ENCODE results near the gene TRIM7.
A peak's percentile ranks its signal among the peaks of the same experiment; 100 is the strongest.
"Not testable (repeated sequence)": the region's sequence is repeated elsewhere in the genome, so short reads cannot be mapped to it uniquely, and the experiment has no call there.

Gene TRIM7

DNA sequence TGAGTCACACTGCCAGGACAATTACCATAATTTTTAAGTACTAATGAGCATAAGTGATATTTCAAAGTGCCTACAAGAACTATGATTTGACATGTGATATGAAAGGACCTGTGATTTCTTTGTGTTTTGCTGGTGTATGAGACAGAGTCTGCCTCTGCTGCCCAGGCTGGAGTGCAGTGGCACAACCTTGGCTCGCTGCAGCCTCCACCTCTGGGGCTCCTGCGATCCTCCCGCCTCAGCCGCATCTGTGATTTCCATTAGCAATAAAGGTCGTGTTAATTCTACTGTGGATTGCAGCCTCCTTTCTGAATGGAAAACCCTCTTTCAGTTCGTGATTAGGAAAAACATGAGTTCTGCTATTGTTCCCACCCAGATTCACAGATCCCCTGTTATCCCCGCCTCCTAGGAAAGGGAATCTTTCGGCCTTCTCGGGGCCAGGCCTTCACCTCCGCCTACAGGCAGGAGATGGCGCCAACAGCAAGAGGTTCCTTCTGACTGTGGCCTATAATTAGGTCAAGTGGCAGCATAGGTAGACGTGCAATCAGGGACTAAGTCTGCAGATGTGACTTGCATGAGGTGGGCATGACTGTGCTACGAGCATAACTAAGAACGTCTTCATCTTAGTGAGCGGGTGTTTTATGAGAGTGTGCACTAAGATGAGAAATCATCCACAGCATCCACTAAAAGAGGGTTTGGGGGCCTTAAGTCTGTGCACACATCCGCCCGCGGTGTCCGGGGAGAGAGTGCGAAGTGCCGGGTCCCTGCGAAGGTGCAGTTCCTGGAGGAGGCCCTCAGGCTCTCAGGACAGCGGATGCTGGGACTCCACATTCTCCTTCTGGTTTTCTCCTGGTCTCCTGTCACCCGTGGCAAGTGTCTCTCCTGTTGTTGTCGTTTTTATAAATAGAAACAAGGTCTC is 23.1 kb downstream of the TRIM7 start:
- Histone ChIP-seq H2BK12ac (ENCODE audit: low read length in 2 of 2) (no peak overlapping the region), H3K4me1 (ENCODE audit: control insufficient read depth, insufficient read depth, low read depth, low read length) (no peaks in the 10 kb centered on the region), H2AFZ (ENCODE audit: low read depth, low read length) (no peak overlapping the region), H3K4me2 (ENCODE audit: low read length, poor library complexity, severe bottlenecking) (no peak overlapping the region), H3K14ac (ENCODE audit: low read length in 2 of 2) (no peak overlapping the region), H3K9me3 (ENCODE audit: control insufficient read depth, low read length) (no peaks in the 10 kb centered on the region), H3K23ac (ENCODE audit: low read length in 2 of 2) (no peak overlapping the region), H3K4me3 (ENCODE audit: insufficient read depth in 1 of 2, low read depth in 1 of 2, low read length in 2 of 2) (no peak overlapping the region), H2BK15ac (ENCODE audit: low read depth, poor library complexity, severe bottlenecking) (no peak overlapping the region), H2AK5ac (ENCODE audit: low read length, severe bottlenecking) (no peak overlapping the region), H3K27me3 (ENCODE audit: control insufficient read depth in 1 of 2, insufficient read depth in 1 of 2, low read length in 2 of 2) (peaks cover 3 to 13% of the 10 kb centered on the region in 2 experiments), H3K36me3 (ENCODE audit: control insufficient read depth in 1 of 2, insufficient read depth in 2 of 2, low read depth in 1 of 2, low read length in 2 of 2) (no peaks in the 10 kb centered on the region), H4K8ac (ENCODE audit: low read length) (no peak overlapping the region), H3K79me1 (replicated peaks; ENCODE audit: low read length, poor library complexity, severe bottlenecking) (no peaks in the 10 kb centered on the region), H2BK120ac (ENCODE audit: low read depth, low read length) (no peak overlapping the region), H3K4ac (ENCODE audit: low read depth in 1 of 2, low read length in 2 of 2) (no peak overlapping the region), H4K91ac (ENCODE audit: low read length) (no peak overlapping the region), H3K9ac (ENCODE audit: low read length) (no peak overlapping the region), H2BK5ac (ENCODE audit: low read depth, low read length, poor library complexity, severe bottlenecking) (no peak overlapping the region), H3K27ac (ENCODE audit: low read length, poor library complexity, severe bottlenecking) (no peak overlapping the region), H3K18ac (ENCODE audit: low read depth in 1 of 2, low read length in 2 of 2) (no peak overlapping the region)
- 63% methylated on average over 25 of the region's 25 CpGs for WGBS
- peak; percentile 73 for DNase-seq

DNA sequence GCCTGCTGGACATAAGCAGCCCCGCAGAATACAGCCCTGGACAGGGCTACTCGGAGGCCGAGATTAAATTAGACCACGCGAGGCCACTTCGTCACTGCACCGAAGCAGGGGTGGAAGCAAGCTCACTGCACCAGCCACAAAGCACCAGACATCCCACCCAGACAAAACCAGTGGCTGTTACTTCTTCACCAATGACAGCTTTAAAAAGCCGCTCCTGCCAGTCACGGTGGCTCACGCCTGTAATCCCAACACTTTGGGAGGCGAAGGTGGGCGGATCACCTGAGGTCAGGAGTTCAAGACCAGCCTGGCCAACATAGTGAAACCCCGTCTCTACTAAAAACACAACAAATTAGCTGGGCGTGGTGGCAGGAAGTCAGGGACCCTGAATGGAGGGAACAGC is 27.4 kb downstream of the TRIM7 start:
- H3K27ac ChIP-seq (ENCODE audit: low read length, poor library complexity, severe bottlenecking); H3K18ac ChIP-seq (ENCODE audit: low read depth in 1 of 2, low read length in 2 of 2); H2BK120ac ChIP-seq (ENCODE audit: low read depth, low read length): not testable (repeated sequence)

DNA sequence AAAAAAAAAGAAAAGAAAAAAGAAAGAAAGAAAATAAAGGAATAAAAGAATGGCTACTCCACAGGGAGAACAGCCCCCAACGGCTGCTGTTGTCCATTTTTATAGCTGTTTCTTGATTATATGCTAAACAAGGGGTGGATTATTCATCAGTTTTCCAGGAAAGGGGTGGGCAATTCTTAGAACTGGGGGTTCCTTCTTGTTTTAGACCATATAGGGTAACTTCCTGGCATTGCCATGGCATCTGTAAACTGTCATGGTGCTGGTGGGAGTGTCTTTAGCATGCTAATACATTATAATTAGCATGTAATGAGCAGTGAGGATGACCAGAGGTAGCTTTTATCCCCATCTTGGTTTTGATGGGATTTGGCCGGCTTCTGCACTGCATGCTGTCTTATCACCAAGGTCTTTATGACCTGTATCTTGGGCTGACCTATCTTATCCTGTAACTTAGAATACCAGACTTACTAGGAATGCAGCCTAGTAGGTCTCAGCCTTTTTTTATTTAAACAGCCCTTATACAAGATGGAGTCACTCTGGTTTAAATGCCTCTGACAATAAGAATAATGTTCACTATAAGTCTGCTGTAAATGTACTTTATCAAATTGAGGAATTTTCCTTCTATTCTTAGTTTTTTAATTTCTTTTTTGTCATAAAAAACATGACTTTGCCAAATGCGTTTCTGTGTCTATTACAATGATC is 28.6 kb downstream of the TRIM7 start:
- no peak overlapping the region for H3K4me2 ChIP-seq (ENCODE audit: low read length, poor library complexity, severe bottlenecking)
- H2BK5ac ChIP-seq (ENCODE audit: low read depth, low read length, poor library complexity, severe bottlenecking), result no peak overlapping the region
- no peaks in the 10 kb centered on the region for H3K36me3 ChIP-seq (ENCODE audit: control insufficient read depth in 1 of 2, insufficient read depth in 2 of 2, low read depth in 1 of 2, low read length in 2 of 2)
- 91% methylated on average over 3 of the region's 3 CpGs for WGBS
- no peak overlapping the region for H3K4me3 ChIP-seq (ENCODE audit: insufficient read depth in 1 of 2, low read depth in 1 of 2, low read length in 2 of 2)
- no peak overlapping the region for H3K4ac ChIP-seq (ENCODE audit: low read depth in 1 of 2, low read length in 2 of 2)
- H2AK5ac ChIP-seq (ENCODE audit: low read length, severe bottlenecking), result no peak overlapping the region
- no peak overlapping the region for H4K8ac ChIP-seq (ENCODE audit: low read length)
- H2AFZ ChIP-seq (ENCODE audit: low read depth, low read length), result no peak overlapping the region
- no peak for DNase-seq
- H3K9me3 ChIP-seq (ENCODE audit: control insufficient read depth, low read length), result no peaks in the 10 kb centered on the region
- H3K18ac ChIP-seq (ENCODE audit: low read depth in 1 of 2, low read length in 2 of 2), result no peak overlapping the region
- H3K14ac ChIP-seq (ENCODE audit: low read length in 2 of 2), result no peak overlapping the region
- no peak overlapping the region for H2BK12ac ChIP-seq (ENCODE audit: low read length in 2 of 2)
- H2BK15ac ChIP-seq (ENCODE audit: low read depth, poor library complexity, severe bottlenecking), result no peak overlapping the region
- no peaks in the 10 kb centered on the region for H3K79me1 ChIP-seq (replicated peaks; ENCODE audit: low read length, poor library complexity, severe bottlenecking)
- no peak overlapping the region for H2BK120ac ChIP-seq (ENCODE audit: low read depth, low read length)
- H3K23ac ChIP-seq (ENCODE audit: low read length in 2 of 2), result no peak overlapping the region
- no peak overlapping the region for H3K27ac ChIP-seq (ENCODE audit: low read length, poor library complexity, severe bottlenecking)
- no peak overlapping the region for H4K91ac ChIP-seq (ENCODE audit: low read length)
- H3K9ac ChIP-seq (ENCODE audit: low read length), result no peak overlapping the region
- H3K4me1 ChIP-seq (ENCODE audit: control insufficient read depth, insufficient read depth, low read depth, low read length), result peaks cover 11% of the 10 kb centered on the region
- peaks cover 6 to 15% of the 10 kb centered on the region in 2 experiments for H3K27me3 ChIP-seq (ENCODE audit: control insufficient read depth in 1 of 2, insufficient read depth in 1 of 2, low read length in 2 of 2)

More for the DNA sequence above, 27.4 kb downstream of the TRIM7 start:
- H3K9me3 ChIP-seq (ENCODE audit: control insufficient read depth, low read length); H3K4me1 ChIP-seq (ENCODE audit: control insufficient read depth, insufficient read depth, low read depth, low read length); H3K79me1 ChIP-seq (replicated peaks; ENCODE audit: low read length, poor library complexity, severe bottlenecking); H3K4me2 ChIP-seq (ENCODE audit: low read length, poor library complexity, severe bottlenecking); H2BK12ac ChIP-seq (ENCODE audit: low read length in 2 of 2); H4K91ac ChIP-seq (ENCODE audit: low read length); H3K23ac ChIP-seq (ENCODE audit: low read length in 2 of 2); H2AK5ac ChIP-seq (ENCODE audit: low read length, severe bottlenecking); H3K36me3 ChIP-seq (ENCODE audit: control insufficient read depth in 1 of 2, insufficient read depth in 2 of 2, low read depth in 1 of 2, low read length in 2 of 2); H2AFZ ChIP-seq (ENCODE audit: low read depth, low read length); H2BK5ac ChIP-seq (ENCODE audit: low read depth, low read length, poor library complexity, severe bottlenecking); H3K9ac ChIP-seq (ENCODE audit: low read length); H2BK15ac ChIP-seq (ENCODE audit: low read depth, poor library complexity, severe bottlenecking); H3K4me3 ChIP-seq (ENCODE audit: insufficient read depth in 1 of 2, low read depth in 1 of 2, low read length in 2 of 2); H3K4ac ChIP-seq (ENCODE audit: low read depth in 1 of 2, low read length in 2 of 2); DNase-seq; H3K14ac ChIP-seq (ENCODE audit: low read length in 2 of 2): not testable (repeated sequence)
- Histone ChIP-seq H4K8ac (ENCODE audit: low read length) (peak overlapping the region; percentile 37), H3K27me3 (ENCODE audit: control insufficient read depth in 1 of 2, insufficient read depth in 1 of 2, low read length in 2 of 2) (peaks cover 6 to 15% of the 10 kb centered on the region in 2 experiments)
- WGBS, result 89% methylated on average over 12 of the region's 14 CpGs
